Stimulated activated naive CD8-positive, alpha-beta T cell treated with anti-CD3 and anti-CD28 coated beads, Interleukin-15, amount 100 ng/mL, for 72 hours (primary cell): ENCODE data around the gene WDSUB1.

ENCODE experiments used
- ATAC-seq: fragments of 150-1000 bp; cut with Tn5 transposase; 2 replicates; pipeline ENCODE4 v1.10.0; 2021; ENCODE audit warnings: mild to moderate bottlenecking, moderate library complexity
- DNase-seq, 2 donors: peaks; one replicate each; pipeline ENCODE4 v3.0.0; 2021 to 2022
- H3K27ac Mint-ChIP-seq, 2 donors: one replicate each; pipeline ENCODE4 v1.8.0; 2022; ENCODE audit warnings: mild to moderate bottlenecking in 2 of 2, mixed read lengths in 2 of 2, moderate library complexity in 2 of 2
- H3K27me3 Mint-ChIP-seq: one replicate; pipeline ENCODE4 v1.8.0; 2022; ENCODE audit warnings: mixed read lengths
- H3K4me1 Mint-ChIP-seq: one replicate; pipeline ENCODE4 v1.8.0; 2022; ENCODE audit warnings: mild to moderate bottlenecking, mixed read lengths
- H3K4me3 Mint-ChIP-seq, 2 donors: one replicate each; pipeline ENCODE4 v1.8.0; 2022; ENCODE audit warnings: mild to moderate bottlenecking in 2 of 2, mixed read lengths in 2 of 2, moderate library complexity in 1 of 2
- H3K9me3 Mint-ChIP-seq, 2 donors: one replicate each; pipeline ENCODE4 v1.8.0; 2022; ENCODE audit warnings: mixed read lengths in 2 of 2

WDSUB1 gene

GRCh38 chr2:159215116-159215515 lies 71.4 kb downstream of the WDSUB1 start:
- H3K27me3 Mint-ChIP-seq = no peaks in the 10 kb centered on the region
- no peaks in the 10 kb centered on the region for H3K9me3 Mint-ChIP-seq
- DNase-seq = no peak
- peaks cover 21% of the 10 kb centered on the region for H3K4me1 Mint-ChIP-seq
- ATAC-seq = peak; percentile 31
- H3K4me3 Mint-ChIP-seq = no peak overlapping the region
- peak overlapping the region in 1 of 2 donors; percentile 28 for H3K27ac Mint-ChIP-seq

GRCh38 chr2:159214325-159214865 lies 72.1 kb downstream of the WDSUB1 start:
- Mint-ChIP-seq H3K9me3 (no peaks in the 10 kb centered on the region), H3K27me3 (no peaks in the 10 kb centered on the region), H3K4me3 (no peak overlapping the region), H3K4me1 (peaks cover 28% of the 10 kb centered on the region), H3K27ac (no peak overlapping the region)
- ATAC-seq (no peak), DNase-seq (no peak)

GRCh38 chr2:159213296-159213695 lies 73.2 kb downstream of the WDSUB1 start:
- Mint-ChIP-seq H3K4me1 (peaks cover 33% of the 10 kb centered on the region), H3K27me3 (no peaks in the 10 kb centered on the region), H3K9me3 (no peaks in the 10 kb centered on the region), H3K27ac (no peak overlapping the region), H3K4me3 (no peak overlapping the region)
- ATAC-seq = no peak
- DNase-seq = no peak

DNA sequence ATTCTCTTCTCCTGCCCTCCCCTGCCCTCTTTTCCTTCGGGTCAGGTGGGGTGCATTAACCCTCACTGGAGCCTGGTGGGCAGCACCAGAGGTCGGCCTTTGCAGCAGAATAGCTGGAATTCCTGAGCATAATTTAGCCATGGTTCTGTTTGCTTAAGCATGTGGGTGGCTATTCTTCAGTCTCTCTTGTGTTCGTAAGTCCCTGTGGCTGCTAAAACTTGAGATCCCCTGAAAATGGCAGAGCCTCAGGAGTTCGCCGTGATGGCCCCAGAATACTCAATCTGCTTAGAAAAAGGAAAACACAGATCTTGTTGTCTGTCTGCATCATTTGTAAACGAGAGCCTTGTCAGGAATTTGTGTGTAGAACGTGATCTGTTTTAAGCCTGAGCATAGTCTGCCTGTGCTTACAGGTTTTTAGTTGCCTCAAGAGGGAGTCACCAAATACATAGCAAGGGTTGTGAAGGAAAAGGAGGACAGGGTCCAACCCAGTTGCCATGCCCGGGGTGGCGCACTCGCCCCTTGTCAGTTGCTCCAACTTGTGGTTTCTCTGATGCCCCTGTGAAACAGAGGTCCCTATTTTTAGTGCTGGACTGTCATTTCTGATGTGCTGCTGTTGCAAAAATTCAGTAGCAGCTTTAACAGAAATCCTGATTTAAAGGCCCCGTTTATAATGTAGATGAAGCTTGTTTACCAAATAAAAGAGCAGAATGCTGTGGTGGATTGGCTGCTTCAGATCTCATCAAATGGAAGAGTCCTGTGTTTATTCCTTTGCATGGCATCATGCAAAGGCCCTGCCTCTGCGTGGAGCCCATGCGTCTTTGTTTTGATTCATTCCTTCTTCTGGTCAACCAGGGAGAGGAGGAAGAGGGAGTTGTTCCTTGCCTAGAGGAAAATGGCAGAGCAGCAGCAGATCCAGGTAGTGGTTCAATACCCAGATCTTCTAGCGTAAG lies 74.8 kb downstream of the WDSUB1 start:
- no peaks in the 10 kb centered on the region for H3K27me3 Mint-ChIP-seq
- DNase-seq (no peak), ATAC-seq (no peak)
- H3K9me3 Mint-ChIP-seq = no peaks in the 10 kb centered on the region
- H3K4me3 Mint-ChIP-seq = no peak overlapping the region
- no peak overlapping the region for H3K27ac Mint-ChIP-seq
- H3K4me1 Mint-ChIP-seq = peaks cover 33% of the 10 kb centered on the region

DNA sequence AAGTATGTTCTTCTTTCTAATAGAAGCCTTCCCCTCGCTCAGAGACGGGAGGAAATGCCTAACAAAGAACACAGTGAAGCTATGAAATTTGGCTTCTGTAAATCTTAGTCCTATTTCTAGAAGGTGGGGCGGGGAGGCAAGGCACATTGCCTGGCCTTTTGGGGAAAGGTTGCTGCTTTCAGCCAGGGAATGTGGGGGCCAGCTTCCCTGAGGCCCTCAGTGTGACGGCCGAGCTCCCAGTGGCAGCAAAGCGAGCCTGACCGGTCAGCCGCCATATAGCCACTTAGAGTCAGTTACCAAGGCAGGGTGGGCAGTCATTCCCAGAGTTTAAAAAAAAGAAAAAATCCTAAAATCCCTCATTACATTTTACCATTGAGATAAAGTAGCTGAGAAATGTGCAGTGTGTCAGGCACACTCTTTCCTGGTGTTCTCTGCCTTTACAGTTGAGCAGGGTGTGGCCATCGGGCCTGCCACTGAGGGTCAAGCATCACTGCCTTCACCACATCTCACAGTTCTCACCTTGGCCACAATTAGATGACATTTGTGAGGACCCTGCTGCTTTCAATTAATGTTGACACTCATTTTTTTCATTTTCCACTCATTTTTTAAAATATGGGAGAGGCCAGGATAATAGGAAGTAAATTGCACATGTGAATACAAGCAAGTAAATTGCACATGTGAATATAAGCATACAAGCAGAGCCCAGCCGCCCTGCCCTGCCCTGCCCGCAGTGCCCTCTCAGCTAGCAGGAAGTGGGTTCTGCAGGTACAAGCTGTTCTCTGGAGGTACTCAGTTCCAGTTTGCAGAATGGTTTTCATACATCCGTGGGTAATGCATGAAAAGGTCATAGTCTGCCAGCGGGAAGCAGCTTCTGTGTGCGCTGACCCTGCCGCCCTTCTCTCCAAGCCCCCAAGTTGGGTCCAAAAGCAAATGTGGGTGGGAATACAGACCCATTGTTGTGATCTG lies 76.9 kb downstream of the WDSUB1 start:
- H3K4me3 Mint-ChIP-seq = peak overlapping the region; percentile 37 to 71
- H3K9me3 Mint-ChIP-seq = no peaks in the 10 kb centered on the region
- DNase-seq = peak; percentile 22 to 32
- peak; percentile 91 for ATAC-seq
- H3K27me3 Mint-ChIP-seq = no peaks in the 10 kb centered on the region
- H3K4me1 Mint-ChIP-seq = peaks cover 33% of the 10 kb centered on the region
- H3K27ac Mint-ChIP-seq = peak overlapping the region in 1 of 2 donors; percentile 54

DNA sequence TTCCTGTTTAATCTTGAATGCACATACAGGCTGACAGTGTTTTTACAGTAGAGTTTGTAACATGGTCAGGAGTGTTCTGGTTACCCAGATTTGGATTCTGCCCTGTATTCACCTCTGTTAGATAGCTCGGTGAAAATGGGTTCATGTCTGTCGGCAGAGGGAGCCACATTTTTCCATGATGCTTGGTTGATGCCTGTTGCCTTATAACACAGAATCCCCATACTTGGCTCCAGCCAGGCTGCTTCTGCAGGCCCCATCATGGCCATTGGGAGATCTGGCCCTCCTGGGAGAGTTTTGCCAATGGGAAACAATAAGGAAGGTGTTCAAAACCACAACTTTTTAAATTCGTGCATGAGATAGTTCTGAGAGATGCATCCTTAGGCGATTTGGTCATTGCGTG lies 78.1 kb downstream of the WDSUB1 start:
- DNase-seq = no peak
- no peak overlapping the region for H3K4me3 Mint-ChIP-seq
- no peak overlapping the region for H3K27ac Mint-ChIP-seq

GRCh38 chr2:159206736-159207380 lies 79.6 kb downstream of the WDSUB1 start:
- no peak overlapping the region for H3K27ac Mint-ChIP-seq
- no peak overlapping the region for H3K4me3 Mint-ChIP-seq
- peaks cover 33% of the 10 kb centered on the region for H3K4me1 Mint-ChIP-seq
- no peak for ATAC-seq
- no peaks in the 10 kb centered on the region for H3K27me3 Mint-ChIP-seq
- no peak for DNase-seq
- no peaks in the 10 kb centered on the region for H3K9me3 Mint-ChIP-seq

More for the DNA sequence above, 78.1 kb downstream of the WDSUB1 start:
- no peak for ATAC-seq
- Mint-ChIP-seq H3K9me3 (no peaks in the 10 kb centered on the region), H3K4me1 (peaks cover 33% of the 10 kb centered on the region), H3K27me3 (no peaks in the 10 kb centered on the region)

DNA sequence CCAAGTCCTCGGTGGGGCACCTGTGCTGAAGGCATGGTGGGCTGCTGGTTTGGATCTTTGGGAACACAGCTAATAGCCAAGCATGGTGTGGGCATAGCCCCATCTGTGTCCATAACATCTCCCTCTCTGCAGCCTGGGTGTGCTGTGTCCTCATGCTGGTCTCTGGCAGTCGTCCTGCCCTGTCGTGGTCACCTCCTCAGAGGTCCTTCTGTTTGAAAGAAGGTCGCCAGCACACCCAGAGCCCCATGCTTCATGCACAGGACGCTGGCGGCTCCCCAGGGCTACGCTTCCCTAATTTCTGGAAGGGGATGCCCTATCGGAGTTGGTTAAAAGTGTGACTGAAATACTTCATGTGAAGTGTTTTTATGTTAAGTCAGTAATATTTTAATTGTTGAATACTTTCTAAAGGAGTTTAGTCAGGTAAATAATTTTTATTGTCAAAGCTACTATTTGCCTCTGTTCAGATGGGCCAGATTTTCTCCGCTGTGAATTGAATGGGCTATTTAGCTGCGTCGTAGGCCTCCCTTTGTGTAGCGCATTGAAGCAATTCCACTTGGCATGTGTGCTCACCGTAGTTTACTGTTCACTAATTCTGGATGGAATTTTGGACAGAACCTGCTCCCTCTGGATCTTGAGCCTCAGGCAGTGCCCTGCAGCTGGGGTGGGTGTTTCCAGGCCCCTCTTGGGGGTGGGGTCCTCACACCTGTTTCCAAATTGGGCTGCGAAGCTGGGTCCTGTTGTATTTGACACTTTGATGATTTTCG lies 81.9 kb downstream of the WDSUB1 start:
- Mint-ChIP-seq H3K27ac (no peak overlapping the region), H3K9me3 (no peaks in the 10 kb centered on the region), H3K4me1 (peaks cover 25% of the 10 kb centered on the region)

GRCh38 chr2:159202568-159203071 lies 83.9 kb downstream of the WDSUB1 start:
- H3K27me3 Mint-ChIP-seq = no peaks in the 10 kb centered on the region
- peaks cover 18% of the 10 kb centered on the region for H3K4me1 Mint-ChIP-seq
- ATAC-seq (no peak), DNase-seq (no peak)
- H3K27ac Mint-ChIP-seq = no peak overlapping the region
- no peak overlapping the region for H3K4me3 Mint-ChIP-seq
- H3K9me3 Mint-ChIP-seq = no peaks in the 10 kb centered on the region

More for the DNA sequence above, 81.9 kb downstream of the WDSUB1 start:
- no peak overlapping the region for H3K4me3 Mint-ChIP-seq
- ATAC-seq = no peak
- H3K27me3 Mint-ChIP-seq = no peaks in the 10 kb centered on the region
- DNase-seq = no peak

- Mint-ChIP-seq H3K9me3 (no peaks in the 10 kb centered on the region), H3K27ac (peak overlapping the region in 1 of 2 donors; percentile 83), H3K4me1 (peaks cover 18% of the 10 kb centered on the region), H3K27me3 (no peaks in the 10 kb centered on the region), H3K4me3 (peak overlapping the region in 1 of 2 donors; percentile 26)
- DNase-seq = peak in 1 of 2 donors; percentile 53
- peak; percentile 93 for ATAC-seq
Observed at GRCh38 chr2:159201360-159202063, 85.0 kb downstream of the WDSUB1 start.

- DNase-seq (no peak), ATAC-seq (no peak)
- peak overlapping the region in 1 of 2 donors; percentile 29 for H3K27ac Mint-ChIP-seq
- H3K27me3 Mint-ChIP-seq = no peaks in the 10 kb centered on the region
- no peaks in the 10 kb centered on the region for H3K9me3 Mint-ChIP-seq
- no peak overlapping the region for H3K4me3 Mint-ChIP-seq
- H3K4me1 Mint-ChIP-seq = peaks cover 18% of the 10 kb centered on the region
Observed at GRCh38 chr2:159200498-159200897, 86.0 kb downstream of the WDSUB1 start.

- H3K4me1 Mint-ChIP-seq = peaks cover 18% of the 10 kb centered on the region
- no peak overlapping the region for H3K4me3 Mint-ChIP-seq
- no peak overlapping the region for H3K27ac Mint-ChIP-seq
- no peaks in the 10 kb centered on the region for H3K27me3 Mint-ChIP-seq
- no peaks in the 10 kb centered on the region for H3K9me3 Mint-ChIP-seq
- no peak for ATAC-seq
- DNase-seq = no peak
Observed at GRCh38 chr2:159199761-159200465, 86.6 kb downstream of the WDSUB1 start.

- Mint-ChIP-seq H3K27ac (no peak overlapping the region), H3K4me3 (no peak overlapping the region), H3K27me3 (no peaks in the 10 kb centered on the region), H3K9me3 (no peaks in the 10 kb centered on the region), H3K4me1 (peaks cover 18% of the 10 kb centered on the region)
- DNase-seq = no peak
- no peak for ATAC-seq
Observed at GRCh38 chr2:159199236-159199635, 87.3 kb downstream of the WDSUB1 start.
